ENCODE results near the gene PLA2G4A. TPM values are rescaled to one million over a fixed set of nuclear protein-coding genes. Genes with fewer than 3 reads are reported as not detected.

Gene PLA2G4A
- total and polyA plus RNA-seq, 9 donors = 1.7 to 19.0 (median 9.0) TPM

GRCh38 chr1:186872291-186872690, 43.5 kb downstream of the PLA2G4A start:
- Histone ChIP-seq H3K9me3 (no peaks in the 10 kb centered on the region), H3K27ac (no peak overlapping the region), H3K4me3 (no peak overlapping the region), H3K36me3 (no peaks in the 10 kb centered on the region), H3K27me3 (no peaks in the 10 kb centered on the region), H3K4me1 (ENCODE audit: insufficient read depth) (no peaks in the 10 kb centered on the region)
- DNase-seq = no peak
- WGBS, 3 donors = 90 to 92% (median 92%) methylated on average over 5 of the region's 5 CpGs
- TF ChIP-seq CTCF (IDR thresholded peaks at IDR 0.05) (no peak), POLR2A (IDR thresholded peaks at IDR 0.05) (no peak), EP300 (IDR thresholded peaks at IDR 0.05) (no peak)
- intact Hi-C loops (cut with DNase I) = no loop called here

- H3K36me3 ChIP-seq = no peaks in the 10 kb centered on the region
- H3K4me1 ChIP-seq (ENCODE audit: insufficient read depth) = no peaks in the 10 kb centered on the region
- intact Hi-C loops (cut with DNase I) = no loop called here
- no peaks in the 10 kb centered on the region for H3K9me3 ChIP-seq
- 93 to 98% (median 96%) methylated on average over 1 of the region's 1 CpG for WGBS, 3 donors
- no peaks in the 10 kb centered on the region for H3K27me3 ChIP-seq
- DNase-seq = no peak
- no peak overlapping the region for H3K27ac ChIP-seq
- H3K4me3 ChIP-seq = no peak overlapping the region
- TF ChIP-seq EP300 (IDR thresholded peaks at IDR 0.05) (no peak), CTCF (IDR thresholded peaks at IDR 0.05) (no peak), POLR2A (IDR thresholded peaks at IDR 0.05) (no peak)
Measured at GRCh38 chr1:186873687-186874086, 44.9 kb downstream of the PLA2G4A start.

GRCh38 chr1:186875896-186876835, 47.4 kb downstream of the PLA2G4A start:
- H3K4me3 ChIP-seq = no peak overlapping the region
- no peaks in the 10 kb centered on the region for H3K27me3 ChIP-seq
- H3K36me3 ChIP-seq = no peaks in the 10 kb centered on the region
- DNase-seq = no peak
- intact Hi-C loops (cut with DNase I) = no loop called here
- TF ChIP-seq CTCF (IDR thresholded peaks at IDR 0.05) (no peak), EP300 (IDR thresholded peaks at IDR 0.05) (no peak), POLR2A (IDR thresholded peaks at IDR 0.05) (no peak)
- no peaks in the 10 kb centered on the region for H3K4me1 ChIP-seq (ENCODE audit: insufficient read depth)
- whole genome bisulfite sequencing, 3 donors = 72 to 73% (median 72%) methylated on average over 12 of the region's 12 CpGs
- no peak overlapping the region for H3K27ac ChIP-seq
- H3K9me3 ChIP-seq = no peaks in the 10 kb centered on the region

- no peaks in the 10 kb centered on the region for H3K27me3 ChIP-seq
- no peaks in the 10 kb centered on the region for H3K9me3 ChIP-seq
- no peak overlapping the region for H3K27ac ChIP-seq
- WGBS, 3 donors = 81 to 87% (median 83%) methylated on average over 2 of the region's 2 CpGs
- no peak for DNase-seq
- intact Hi-C loops (cut with DNase I) = no loop called here
- H3K36me3 ChIP-seq = no peaks in the 10 kb centered on the region
- no peaks in the 10 kb centered on the region for H3K4me1 ChIP-seq (ENCODE audit: insufficient read depth)
- H3K4me3 ChIP-seq = no peak overlapping the region
- no peak for TF ChIP-seq POLR2A (IDR thresholded peaks at IDR 0.05)
- TF ChIP-seq EP300 (IDR thresholded peaks at IDR 0.05) = no peak
- no peak for TF ChIP-seq CTCF (IDR thresholded peaks at IDR 0.05)
Measured at GRCh38 chr1:186878356-186878755, 49.6 kb downstream of the PLA2G4A start.
